Measurements from ENCODE around the gene GLIPR1L2. TPM values are rescaled to one million over a fixed set of nuclear protein-coding genes. Genes with fewer than 3 reads are reported as not detected.
A peak's percentile ranks its signal among the peaks of the same experiment; 100 is the strongest.
"Not testable (repeated sequence)": the region's sequence is repeated elsewhere in the genome, so short reads cannot be mapped to it uniquely, and the experiment has no call there.

Gene GLIPR1L2
- polyA plus RNA-seq (ENCODE audit: insufficient read length in 12 of 12) = 1 to 10 TPM in 8 of 12 donors, under 1 TPM in 2, not detected in 2; 0.27 to 2.3 (median 1.8) TPM
- long read RNA-seq, donor 1, partial matches to known transcripts = 0 of 1 reads
- long read RNA-seq, donor 1, other reads (novel, unspliced or antisense) = 0 of 1 reads
- long read RNA-seq, donor 2 = 0 reads
- long read RNA-seq, donor 3 = 0 reads
- long read RNA-seq, donor 4, partial matches to known transcripts = 0 of 1 reads
- long read RNA-seq, donor 4, other reads (novel, unspliced or antisense) = 0 of 1 reads
- long read RNA-seq, donor 5 = 0 reads
- long read RNA-seq, donor 6 = 0 reads
- long read RNA-seq, donor 7, partial matches to known transcripts = 0 of 1 reads
- long read RNA-seq, donor 7, other reads (novel, unspliced or antisense) = 0 of 1 reads
- long read RNA-seq, donor 8, partial matches to known transcripts = 0 of 2 reads
- long read RNA-seq, donor 8, other reads (novel, unspliced or antisense) = 0 of 2 reads
- long read RNA-seq, donor 9 = 0 reads
- long read RNA-seq, donor 10 = 0 reads
- long read RNA-seq, donor 11 = 0 reads

DNA sequence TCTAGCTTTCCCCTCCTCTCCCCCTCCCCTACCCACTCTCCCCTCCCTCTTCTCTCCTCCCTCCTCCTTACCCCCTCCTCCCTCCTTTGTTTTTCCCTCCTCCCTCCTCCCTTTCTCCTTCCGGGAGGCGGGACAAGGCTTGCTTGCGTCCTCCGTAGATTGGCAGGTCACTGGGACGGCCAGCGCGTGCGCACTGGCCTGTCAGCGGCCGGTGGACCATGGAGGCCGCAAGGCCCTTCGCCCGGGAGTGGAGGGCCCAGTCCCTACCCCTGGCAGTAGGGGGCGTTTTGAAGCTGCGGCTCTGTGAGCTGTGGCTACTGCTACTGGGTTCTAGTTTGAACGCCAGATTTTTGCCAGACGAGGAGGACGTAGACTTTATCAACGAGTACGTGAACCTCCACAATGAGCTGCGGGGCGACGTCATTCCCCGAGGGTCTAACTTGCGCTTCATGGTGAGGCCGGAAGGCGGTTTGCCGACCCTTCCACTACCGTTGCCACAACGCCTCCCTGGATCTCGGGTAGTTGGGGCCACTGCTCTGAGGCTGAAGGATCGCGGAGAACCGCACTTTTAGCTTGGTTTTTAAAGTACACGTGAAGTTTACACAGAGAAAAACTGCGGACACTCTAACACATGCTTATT, at the start of gene GLIPR1L2:
GLIPR1L2 (plus strand) TSS at position 191 of the 640 bp plus-strand sequence; CDS start at position 219, 28 bp downstream.
- DNase-seq = peak; percentile 96

DNA sequence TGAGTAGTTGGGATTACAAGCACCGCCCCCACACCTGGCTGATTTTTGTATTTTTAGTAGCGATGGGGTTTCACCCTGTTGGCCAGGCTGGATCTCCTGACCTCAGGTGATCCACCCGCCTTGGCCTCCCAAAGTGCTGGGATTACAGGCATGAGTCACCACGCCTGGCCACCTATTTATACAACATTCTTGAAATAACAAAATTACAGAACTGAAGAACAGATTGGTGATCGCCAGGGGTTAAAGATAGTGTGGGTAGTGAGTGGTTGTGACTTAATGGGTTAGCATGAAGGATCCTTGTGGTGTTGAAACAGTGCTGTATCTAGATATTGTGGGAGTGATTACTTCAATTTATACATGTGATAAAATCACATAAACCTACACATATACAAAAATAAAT, 49.0 kb upstream of the GLIPR1L2 start:
- DNase-seq = no peak

DNA sequence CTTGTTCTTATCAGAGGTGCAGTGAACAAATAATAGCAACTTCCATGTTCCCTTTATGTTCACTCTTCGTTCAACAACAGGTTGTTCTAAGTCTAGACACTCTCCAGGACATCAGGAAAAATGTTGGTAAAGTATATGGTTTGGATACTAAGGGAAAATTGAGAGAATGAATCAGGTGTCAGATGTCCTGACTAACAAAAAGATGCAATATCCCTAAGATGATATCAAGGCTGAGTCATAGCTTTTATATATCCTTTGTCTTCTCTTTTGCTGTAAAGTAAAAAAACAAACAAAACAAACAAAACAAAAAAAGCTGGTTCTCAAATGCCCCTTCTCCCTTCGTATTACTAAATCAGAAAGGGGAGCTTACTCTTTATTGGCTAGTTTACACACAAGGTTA, 45.4 kb upstream of the GLIPR1L2 start:
- no peak for DNase-seq

GRCh38 chr12:75346215-75346614, 44.7 kb upstream of the GLIPR1L2 start:
- DNase-seq = not testable (repeated sequence)

- no peak for DNase-seq
Observed at GRCh38 chr12:75349946-75350345, 40.9 kb upstream of the GLIPR1L2 start.

DNA sequence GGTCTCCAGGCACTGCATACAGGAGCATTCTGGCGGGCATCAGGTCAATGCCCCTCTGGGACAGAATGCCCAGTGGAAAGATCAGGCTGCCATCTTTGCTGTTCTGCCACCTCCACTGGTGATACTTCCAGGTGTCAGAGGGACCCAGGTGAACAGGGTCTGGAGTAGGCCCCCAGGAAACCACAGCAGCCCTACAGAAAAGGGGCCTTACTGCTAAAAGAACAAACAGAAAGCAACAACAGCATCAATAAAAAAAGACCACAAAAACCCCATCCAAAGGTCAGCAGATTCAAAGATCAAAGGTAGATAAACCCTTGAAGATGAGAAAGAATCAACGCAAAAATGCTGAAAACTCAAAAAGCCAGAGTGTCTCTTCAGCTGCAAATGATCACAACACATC, 40.5 kb upstream of the GLIPR1L2 start:
- DNase-seq = no peak

DNA sequence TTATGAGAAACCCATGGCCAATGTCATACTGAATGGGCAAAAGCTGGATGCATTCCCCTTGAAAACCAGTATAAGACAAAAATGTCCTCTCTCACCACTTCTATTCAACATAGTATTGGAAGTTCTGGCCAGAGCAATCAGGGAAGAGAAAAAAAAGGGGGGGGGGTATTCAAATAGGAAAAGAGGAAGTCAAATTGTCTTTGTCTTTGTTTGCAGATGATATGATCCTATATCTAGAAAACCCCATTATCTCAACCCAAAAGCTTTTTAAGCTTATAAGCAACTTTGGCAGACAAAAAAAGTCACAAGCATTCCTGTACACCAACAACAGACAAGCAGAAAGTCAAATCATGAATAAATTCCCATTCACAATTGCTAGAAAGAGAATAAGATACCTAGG, 36.9 kb upstream of the GLIPR1L2 start:
- DNase-seq = no peak

- DNase-seq = no peak
Observed at GRCh38 chr12:75360920-75361319, 30.0 kb upstream of the GLIPR1L2 start.

DNA sequence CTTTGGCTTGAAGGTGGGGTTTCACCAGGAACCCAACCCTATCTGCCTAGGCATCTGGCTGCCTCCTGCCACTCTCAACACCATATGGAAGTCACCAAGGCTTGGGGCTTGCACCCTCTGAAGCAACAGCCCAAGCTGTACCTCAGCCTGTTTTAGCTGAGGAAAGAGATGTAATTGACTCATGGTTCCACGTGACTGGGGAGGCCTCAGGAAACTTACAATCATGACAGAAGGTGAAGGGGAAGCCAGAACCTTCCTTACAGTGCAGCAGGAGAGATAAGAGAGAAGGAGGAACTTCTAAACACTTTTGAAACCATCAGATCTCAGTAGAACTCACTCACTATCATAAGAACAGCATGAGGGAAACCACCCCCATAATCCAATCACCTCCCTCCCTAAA, 29.5 kb upstream of the GLIPR1L2 start:
- DNase-seq = no peak

DNA sequence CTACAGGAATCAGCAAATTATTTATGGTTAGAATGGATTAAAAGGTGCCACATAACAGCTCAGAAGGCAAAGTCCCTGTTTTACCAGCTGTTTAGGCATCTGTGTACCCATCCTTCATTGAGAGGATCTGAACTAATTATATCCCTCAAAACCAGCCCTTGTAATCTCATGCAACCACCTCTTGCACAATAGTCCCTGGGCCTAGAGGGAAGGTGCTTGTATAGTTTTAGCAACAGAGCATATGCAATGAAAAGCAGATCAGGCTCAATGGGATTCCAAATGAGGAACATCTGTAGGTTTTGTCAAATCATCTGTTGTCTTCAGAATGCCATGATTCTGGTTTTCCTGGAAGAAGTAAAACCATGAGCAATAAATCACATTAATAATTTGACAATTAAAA, 26.0 kb upstream of the GLIPR1L2 start:
- no peak for DNase-seq

- DNase-seq = no peak
Observed at GRCh38 chr12:75366629-75367028, 24.3 kb upstream of the GLIPR1L2 start.

GRCh38 chr12:75374971-75375370, 15.9 kb upstream of the GLIPR1L2 start:
- DNase-seq = no peak

DNA sequence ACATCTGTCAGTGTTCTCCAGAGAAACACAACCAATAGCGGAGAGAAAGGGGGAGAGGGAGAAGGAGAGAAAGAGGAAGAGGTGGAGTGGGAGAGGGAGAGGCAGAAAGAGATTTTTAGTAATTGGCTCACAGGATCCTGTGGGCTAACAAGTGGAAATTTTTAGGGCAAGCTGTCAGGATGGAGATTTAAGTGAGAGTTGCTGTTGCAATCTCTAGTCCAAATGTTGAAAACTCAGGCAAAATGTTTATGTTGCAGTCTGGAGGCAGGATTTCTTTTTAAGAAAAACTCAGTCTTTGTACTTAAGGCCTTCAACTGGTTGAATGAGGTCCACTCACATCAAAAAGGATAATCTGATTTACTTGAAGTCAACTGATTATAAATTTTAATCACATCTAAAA, 12.5 kb upstream of the GLIPR1L2 start:
- DNase-seq = no peak

GRCh38 chr12:75389061-75389460, 1.8 kb upstream of the GLIPR1L2 start:
- no peak for DNase-seq

DNA sequence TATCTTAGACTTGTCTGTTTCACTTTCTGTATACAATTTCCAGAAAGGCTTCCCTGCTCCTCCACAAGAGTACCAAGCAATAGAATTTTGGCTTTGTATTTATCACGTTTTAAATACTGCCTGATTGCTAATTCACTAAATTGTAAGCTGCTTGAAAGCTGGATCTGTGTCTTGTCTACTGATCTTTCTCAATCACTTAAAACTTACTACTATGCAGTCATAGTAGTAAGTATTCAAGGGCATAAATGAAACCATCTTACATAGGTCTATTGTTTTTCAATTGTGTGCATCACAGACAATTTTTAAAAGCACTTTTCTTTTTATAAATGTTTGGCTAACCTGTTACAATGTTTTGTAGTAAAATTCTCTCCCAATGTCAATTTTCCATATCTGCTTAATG, 1.2 kb upstream of the GLIPR1L2 start:
- no peak for DNase-seq

DNA sequence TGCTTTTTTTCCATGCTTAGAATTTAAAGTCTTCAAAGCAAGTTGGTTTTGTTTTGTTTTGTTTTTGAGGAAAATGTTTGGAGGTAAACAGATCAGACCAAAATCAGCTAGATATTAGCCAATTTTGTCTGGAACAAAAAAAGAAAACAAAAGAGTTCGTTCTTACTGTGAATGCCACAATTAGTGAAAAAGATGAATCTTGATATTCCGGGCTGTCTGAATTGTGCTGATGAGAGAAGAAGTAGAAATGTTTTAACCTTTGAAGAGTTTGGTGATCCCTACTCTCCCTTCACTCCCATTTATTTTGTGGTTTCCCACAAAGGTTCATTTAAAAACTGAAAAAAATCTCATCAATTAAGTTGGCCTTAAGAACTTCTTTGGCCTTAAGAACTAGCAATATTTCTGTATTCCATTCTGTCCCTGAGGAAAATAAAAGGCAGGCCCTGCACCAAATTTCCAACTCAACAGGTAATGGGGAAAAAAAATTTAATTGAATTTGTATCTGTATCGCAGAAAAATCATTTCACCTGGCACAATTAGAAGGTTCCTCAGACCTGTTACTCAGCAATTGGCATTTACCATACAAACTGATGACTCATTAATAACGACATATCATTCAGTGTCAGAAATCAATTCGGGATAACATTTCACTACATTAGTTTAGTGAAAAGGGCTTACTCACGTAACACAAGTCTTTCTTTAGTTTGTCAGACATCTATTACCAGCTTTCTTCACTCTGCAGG, 562 bp upstream of the GLIPR1L2 start:
- DNase-seq = no peak

DNA sequence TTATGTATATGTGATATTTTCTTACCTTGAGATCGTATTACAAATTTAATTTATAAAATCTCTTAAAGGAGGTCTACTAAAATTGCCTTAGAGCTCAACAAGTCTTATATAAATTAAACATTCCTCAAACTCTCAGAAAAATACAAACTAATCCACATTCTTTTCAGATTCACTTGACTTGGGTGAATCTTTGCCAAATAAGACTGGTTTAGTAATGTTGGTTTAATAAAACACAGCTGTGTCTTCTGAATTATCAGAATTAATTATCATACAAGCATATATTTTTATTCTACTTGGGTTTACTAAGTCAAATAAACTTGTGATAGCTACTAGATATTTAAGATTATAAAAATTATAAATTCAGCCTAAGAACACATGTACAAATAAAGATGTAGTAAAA, 13.3 kb downstream of the GLIPR1L2 start:
- no peak for DNase-seq

DNA sequence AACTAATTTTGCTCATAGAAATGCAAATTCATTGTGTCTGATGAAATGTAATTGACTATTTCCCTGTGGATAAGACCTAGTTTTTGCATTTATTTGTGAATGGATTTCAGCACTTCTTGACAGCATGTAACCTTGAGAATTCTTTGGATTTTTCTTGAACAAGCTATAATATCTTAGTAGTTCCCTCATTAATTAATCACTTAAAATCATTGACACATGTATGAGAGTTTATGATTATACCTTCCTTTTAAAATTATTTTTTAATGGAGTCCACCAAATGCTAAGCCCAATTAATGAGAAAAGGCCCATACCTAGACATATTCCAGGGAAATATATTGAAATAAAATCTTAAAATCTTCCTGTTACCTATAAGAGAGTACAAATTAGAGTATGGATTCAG, 16.8 kb downstream of the GLIPR1L2 start:
- no peak for DNase-seq

DNA sequence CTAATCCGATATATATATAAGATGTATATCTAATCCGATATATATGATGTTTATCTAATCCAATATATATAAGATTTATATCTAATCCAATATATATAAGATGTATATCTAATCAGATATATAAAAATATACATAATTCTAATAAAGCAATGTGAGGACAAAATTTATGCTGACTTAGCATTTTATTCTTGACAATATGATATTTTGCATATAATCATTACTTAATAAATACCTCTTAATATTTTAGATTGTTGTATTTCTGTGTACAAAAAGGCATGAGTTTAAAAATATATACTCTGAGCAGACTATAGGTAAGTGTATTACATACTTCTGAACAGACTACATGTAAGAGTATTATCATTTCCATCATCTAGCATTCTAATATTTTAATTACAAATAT, 18.9 kb downstream of the GLIPR1L2 start:
- no peak for DNase-seq

GRCh38 chr12:75414671-75415070, 23.8 kb downstream of the GLIPR1L2 start:
- no peak for DNase-seq

DNA sequence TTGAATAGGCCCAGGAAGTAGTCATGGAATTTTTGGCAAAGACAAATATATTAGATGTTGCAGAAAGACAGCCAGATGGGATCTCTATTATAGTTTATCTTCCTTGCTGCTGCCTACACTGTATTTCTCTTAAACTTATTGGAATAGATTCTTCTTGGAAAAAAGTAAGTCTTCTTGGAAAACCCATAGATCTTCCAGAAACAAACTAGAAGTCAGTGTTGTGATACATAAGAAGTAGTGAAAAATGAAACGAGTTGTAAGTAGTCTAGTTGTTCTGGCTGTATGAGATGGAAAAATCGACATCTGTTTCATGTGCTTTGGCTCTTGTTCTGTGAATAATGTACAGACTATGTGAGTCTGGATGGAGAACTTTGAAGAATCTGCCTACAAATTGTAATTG, 29.0 kb downstream of the GLIPR1L2 start:
- no peak for DNase-seq

DNA sequence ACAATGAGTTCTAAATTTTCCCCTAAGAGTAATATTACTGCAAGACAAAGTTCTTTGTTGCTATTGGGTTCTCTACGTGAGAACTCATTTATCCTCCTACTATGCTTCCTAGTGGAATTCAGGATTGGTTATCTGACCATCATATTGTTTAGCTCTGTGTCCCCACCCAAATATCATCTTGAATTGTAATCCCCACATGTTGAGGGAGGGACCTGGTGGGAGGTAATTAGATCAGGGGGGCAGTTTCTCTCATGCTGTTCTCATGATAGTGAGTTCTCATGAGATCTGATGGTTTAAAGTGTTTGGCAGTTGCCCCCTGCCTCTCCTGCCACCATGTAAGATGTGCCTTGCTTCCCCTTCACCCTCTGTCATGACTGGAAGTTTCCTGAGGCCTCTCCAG, 36.6 kb downstream of the GLIPR1L2 start:
- DNase-seq = no peak

- DNase-seq = no peak
Observed at GRCh38 chr12:75428767-75429166, 37.9 kb downstream of the GLIPR1L2 start.

All from muscle of arm (tissue), 14 donors.